CD4-positive, alpha-beta T cell treated with Interleukin-10 for 1 hour (primary cell): ENCODE data around the gene ZFP3.
"Not testable (repeated sequence)": the region's sequence is repeated elsewhere in the genome, so short reads cannot be mapped to it uniquely, and the experiment has no call there.

Experiments
- DNase-seq: peaks from one replicate; pipeline ENCODE4 v3.0.0-alpha.2; 2020

The ZFP3 gene

DNA sequence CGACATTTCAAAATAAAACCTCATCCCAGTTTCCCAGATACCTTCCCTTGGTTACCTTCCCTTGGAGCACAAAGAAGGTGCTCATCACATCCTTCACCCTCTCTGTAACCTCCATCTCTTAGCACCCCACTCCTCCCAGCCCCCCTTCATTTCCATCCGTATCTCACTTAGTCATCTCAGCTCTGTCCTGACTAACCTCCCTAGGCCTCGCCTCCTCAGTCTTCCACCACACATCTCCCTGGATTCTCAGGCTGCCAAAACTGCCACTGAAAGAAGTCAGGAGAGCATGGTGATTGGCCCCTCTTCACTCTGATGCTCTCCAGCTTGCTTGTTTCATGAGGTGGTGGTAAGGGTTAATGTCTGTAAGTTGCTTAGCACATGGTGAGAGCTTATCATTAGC lies 2.3 kb downstream of the ZFP3 start:
- no peak for DNase-seq

DNA sequence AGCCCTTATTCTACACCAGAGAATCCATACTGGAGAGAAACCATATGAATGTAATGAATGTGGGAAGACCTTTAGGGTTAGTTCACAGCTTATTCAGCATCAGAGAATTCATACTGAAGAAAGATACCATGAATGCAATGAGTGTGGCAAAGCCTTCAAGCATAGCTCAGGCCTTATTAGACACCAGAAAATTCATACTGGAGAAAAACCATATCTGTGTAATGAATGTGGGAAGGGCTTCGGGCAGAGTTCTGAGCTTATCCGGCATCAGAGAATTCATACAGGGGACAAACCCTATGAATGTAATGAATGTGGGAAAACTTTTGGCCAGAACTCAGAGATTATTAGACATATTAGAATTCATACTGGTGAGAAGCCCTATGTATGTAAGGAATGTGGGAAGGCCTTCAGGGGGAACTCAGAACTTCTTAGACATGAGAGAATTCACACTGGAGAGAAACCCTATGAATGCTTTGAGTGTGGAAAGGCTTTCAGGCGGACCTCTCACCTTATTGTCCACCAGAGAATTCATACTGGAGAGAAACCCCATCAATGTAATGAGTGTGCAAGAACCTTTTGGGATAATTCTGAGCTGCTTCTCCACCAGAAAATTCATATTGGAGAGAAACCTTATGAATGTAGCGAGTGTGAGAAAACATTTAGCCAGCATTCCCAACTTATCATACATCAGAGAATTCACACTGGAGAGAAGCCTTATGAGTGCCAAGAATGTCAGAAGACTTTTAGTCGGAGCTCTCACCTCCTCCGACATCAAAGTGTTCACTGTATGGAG lies 14.1 kb downstream of the ZFP3 start:
- no peak for DNase-seq

DNA sequence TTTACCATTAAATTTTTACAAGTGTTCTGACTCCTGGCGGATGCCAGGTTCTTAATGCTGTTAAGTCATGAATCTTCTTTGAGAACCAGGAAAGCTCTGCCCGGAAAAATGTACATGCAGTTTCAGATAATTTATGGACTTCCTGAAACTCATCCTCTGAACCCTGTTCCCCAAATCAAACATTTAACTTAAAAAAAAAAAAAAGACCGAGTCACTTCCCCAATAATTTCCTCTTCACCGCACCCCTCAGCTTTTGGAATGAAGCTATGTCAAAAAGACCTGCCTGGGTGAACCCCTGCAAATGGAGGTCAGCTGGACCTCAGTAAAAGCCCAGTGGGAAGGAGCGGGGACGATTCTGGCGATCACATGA lies 18.4 kb downstream of the ZFP3 start:
- no peak for DNase-seq

DNA sequence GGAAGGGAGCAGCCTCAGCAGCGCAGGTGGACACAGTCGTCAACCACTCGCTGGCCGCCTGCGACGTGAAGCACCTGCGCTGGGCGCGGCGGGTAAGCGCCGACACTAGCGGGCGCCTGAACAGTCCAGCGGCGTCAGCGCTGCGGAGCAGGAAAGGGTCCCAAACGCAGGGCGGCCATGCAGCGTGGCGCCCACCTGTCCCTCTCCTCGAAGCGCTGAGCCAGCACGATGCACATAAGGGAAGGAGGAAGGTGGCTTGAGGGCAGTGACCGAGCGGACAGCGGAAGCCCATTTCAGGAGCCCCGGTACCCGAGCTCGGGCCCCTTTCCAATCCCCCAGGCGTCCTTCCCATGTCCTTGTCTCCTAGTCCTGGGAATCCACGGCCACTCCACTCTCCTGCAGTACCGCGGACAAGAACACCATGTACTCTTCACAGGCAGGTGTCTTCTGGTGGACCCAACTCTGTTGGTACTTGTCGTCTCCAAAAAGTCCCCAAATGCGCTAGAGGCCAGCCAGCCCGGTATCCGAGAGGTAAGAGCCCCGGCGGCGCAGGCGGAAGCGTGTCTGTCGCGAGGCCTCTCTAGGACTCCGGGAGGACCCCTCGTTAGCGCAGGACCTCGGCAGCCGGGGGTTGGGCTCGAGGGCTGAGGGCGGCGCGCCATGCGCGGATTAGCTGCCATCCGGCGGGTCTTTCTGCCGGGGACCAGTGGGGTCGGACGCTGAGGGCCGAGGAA lies 19.0 kb downstream of the ZFP3 start:
- DNase-seq = peak; percentile 46

DNA sequence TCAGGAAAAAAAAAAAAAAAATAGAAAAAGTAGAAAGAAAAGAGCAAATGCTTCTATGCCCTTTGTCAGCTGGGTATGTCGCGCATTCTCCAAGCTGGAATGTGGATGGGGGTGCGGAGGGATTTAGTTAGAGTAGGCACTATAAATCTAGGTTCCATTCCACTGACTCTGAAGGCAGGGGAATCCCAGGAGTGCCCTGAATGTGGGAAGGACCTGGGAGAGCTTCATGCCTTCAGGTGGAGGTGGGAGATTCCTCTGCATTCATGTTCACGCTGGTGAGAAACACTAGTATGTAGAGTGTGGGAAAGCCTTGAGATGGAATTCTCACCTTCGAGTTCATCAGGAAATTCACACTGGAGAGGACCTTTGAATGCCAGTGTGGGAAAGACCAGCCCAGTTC lies 21.0 kb downstream of the ZFP3 start:
- DNase-seq = no peak

- DNase-seq = no peak
These were observed 22.6 kb downstream of the ZFP3 start for GRCh38 chr17:5100832-5101231.

GRCh38 chr17:5110816-5111215 lies 32.5 kb downstream of the ZFP3 start:
- no peak for DNase-seq

GRCh38 chr17:5111402-5112204 lies 33.3 kb downstream of the ZFP3 start, which contains the start of gene ZNF232:
TSS of gene ZNF232 (minus strand) at chr17:5111878. CDS start at chr17:5111822, 56 bp downstream.
- DNase-seq = peak; percentile 91

DNA sequence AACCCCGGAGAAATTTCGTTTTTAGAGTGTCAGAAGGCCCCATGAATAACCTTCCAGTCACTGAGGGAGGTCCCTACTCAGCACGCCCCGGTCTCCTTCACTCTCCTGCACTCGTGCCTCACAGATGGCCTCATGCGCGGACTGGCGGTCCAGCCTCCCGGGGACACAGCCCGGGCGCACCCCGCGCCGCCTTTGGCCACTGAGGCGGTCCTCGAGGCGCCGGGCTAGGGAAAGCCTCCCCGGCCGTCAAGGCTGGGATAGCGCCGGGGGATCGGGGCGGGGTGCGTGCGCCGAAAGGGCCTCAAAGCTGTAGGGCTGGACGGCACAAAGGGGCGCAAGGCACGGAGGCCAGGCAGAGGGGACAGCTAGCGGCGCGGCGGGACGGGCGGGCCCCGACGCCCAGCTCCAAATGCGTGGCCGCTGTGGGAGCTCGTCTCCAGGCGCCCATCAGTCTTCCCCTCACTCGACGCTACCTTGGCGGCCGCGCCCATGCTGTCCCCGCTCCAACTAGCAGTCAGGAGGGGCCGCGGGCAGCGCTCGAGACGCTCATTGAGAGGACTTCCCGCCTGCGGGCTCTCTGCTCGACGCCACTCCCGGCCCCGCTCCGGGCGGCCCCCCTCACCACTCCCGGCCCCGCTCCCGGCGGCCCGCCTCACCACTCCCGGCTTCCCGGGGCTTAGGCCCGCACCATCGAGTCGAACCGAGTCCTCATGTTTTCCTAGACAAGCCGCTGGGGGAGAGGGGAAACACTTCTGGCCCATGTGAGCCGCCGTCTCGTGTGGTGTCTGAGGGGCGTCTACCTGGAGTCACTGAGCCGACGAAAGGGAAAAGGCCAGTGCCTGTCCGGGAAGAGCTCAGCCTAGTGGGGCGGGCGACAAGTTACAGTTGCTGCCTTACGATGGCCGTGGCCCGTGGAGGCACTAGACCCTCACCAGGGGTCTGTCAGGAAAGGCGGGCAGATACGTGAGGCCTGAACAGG lies 37.7 kb downstream of the ZFP3 start, which contains the start of gene USP6:
USP6 (plus strand) TSS at position 360 of the 979 bp plus-strand sequence. CDS start 14,336 bp downstream, outside the sequence.
- no peak for DNase-seq

DNA sequence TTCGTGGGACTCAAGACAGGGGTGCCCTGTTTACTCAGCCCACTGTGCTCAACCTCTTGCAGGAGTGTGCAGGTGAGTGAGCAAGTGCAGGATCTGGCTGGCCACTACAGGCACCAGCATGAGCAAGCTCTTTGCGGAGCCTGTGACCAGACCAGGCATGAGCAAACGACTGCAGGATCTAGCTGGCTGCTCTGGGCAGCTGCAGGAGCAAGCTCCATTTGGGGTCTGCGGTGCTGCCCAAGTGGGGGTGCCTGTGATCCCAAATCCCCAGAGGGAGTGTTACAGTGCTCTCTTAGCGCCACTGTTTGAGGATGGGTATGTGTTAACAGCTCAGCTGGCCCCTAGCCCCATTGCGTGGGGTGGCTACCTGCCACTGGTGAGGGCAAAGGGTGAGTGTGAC lies 40.0 kb downstream of the ZFP3 start:
- no peak for DNase-seq

DNA sequence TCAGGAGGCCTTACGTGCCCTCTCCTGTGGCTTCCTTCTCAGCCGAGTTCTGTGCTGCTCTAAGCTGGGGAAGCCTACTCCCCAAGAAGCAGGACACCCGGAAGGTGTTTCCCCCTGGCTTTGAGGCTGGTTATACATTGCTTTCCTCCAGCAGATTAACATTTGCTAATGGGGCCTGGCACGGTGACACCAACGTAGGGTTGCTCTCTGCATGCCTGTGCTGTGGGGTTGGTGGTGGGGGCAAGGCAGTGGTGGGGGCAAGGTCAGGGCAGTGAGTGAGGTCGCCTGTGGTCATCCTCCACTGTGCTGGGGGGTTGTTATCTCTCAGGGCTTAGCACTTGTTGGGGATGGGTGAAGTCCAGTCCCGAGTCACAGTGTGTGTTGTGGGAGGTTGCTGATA lies 41.8 kb downstream of the ZFP3 start:
- DNase-seq = no peak

GRCh38 chr17:5120436-5121185 lies 42.3 kb downstream of the ZFP3 start:
- not testable (repeated sequence) for DNase-seq

DNA sequence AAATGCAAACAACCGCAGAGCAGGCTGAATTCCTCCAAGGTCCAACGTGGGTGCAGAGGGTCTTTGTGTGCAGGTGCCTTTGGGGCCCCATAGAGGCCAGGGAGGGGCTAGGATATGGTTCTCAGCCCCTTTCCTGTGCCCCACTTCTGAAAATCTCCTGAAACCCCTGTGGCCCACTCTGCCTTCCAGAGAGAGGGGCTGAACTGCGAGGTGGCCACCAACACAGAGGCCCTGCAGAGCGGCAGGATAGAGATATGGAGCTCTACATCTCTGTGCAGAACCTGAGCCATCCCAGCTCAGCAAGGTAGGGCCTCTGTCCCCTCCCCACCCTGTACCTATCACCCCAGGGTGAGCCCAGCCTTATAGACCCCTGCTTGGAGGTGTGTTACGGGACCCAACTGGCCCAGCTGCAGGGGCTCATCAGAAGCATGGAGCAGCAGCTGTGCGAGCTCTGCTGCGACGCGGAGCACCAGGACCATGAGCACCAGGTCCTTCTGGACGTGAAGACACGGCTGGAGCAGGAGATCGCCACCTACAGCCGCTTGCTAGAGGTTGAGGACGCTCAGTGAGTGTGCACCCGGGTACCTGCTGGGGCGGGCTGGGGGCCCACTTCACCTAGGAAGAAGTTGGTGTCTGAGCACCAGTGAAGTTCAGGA lies 43.0 kb downstream of the ZFP3 start:
- DNase-seq = no peak

DNA sequence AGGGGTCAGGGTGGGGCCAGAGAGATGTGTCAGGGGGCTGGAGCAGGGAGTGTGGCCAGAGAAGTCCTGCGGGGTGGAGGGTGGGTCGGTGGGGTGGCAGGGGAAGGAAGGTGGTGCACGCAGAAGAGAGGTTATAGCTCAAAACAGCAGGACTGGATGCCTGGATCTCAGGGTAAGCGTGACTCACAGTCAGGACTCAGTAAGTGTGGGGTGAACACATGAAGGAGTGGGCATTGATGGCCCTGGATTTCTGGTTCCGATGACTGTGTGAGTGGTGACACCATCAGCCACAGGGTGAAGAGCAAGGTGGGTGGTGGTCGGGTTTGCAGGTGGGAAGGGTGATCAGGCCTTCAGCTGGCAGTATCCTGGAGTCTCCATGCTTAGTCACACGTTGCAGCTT lies 43.8 kb downstream of the ZFP3 start:
- not testable (repeated sequence) for DNase-seq

- DNase-seq = peak; percentile 3
These were observed 44.5 kb downstream of the ZFP3 start for GRCh38 chr17:5122586-5123342.

- no peak for DNase-seq
These were observed 45.3 kb downstream of the ZFP3 start for GRCh38 chr17:5123343-5124124.

GRCh38 chr17:5124125-5124760 lies 46.0 kb downstream of the ZFP3 start:
- DNase-seq = not testable (repeated sequence)

- DNase-seq = not testable (repeated sequence)
These were observed 46.6 kb downstream of the ZFP3 start for GRCh38 chr17:5124896-5125295.
